HepG2 (cell line): ENCODE data around the gene ACOT8. TPM values are rescaled to one million over a fixed set of nuclear protein-coding genes. Genes with fewer than 3 reads are reported as not detected.

Source experiments
- ELF4 ChIP-seq: sonication (generic); formaldehyde crosslinking; IDR thresholded peaks from 2 replicates; pipeline ENCODE4 v1.5.0; 2020; ENCODE audit warnings: missing genetic modification reagents, mild to moderate bottlenecking, moderate library complexity, borderline replicate concordance
- FOXP1 ChIP-seq, 2 experiments: fragments of 450-650 bp in 1 of 2; IDR thresholded peaks; 2 replicates each; pipeline ENCODE4 v1.6.1; 2017 to 2018; ENCODE audit warnings: antibody characterized with exemption in 1 of 2
- FUBP1 ChIP-seq: sonication (generic); formaldehyde crosslinking; IDR thresholded peaks from 2 replicates; pipeline ENCODE4 v1.5.1; 2020; ENCODE audit warnings: missing genetic modification reagents, mild to moderate bottlenecking, borderline replicate concordance
- GPBP1L1 ChIP-seq: sonication (generic); formaldehyde crosslinking; IDR thresholded peaks from 2 replicates; pipeline ENCODE4 v1.5.0; 2020; ENCODE audit warnings: mild to moderate bottlenecking, missing genetic modification reagents
- GTF3A ChIP-seq: sonication (generic); formaldehyde crosslinking; conservative IDR thresholded peaks from 2 replicates; pipeline ENCODE4 v1.4.0; 2020; ENCODE audit warnings: mild to moderate bottlenecking, missing genetic modification reagents
- HDAC1 ChIP-seq: sonication (generic); formaldehyde crosslinking; IDR thresholded peaks from 2 replicates; pipeline ENCODE4 v1.5.1; 2020; ENCODE audit warnings: mild to moderate bottlenecking, missing genetic modification reagents
- KMT2B ChIP-seq: IDR thresholded peaks from 2 replicates; pipeline ENCODE4 v1.6.1; 2016; ENCODE audit warnings: missing genetic modification reagents, missing compliant biosample characterization
- PLRG1 ChIP-seq: fragments of 450-650 bp; conservative IDR thresholded peaks from 2 replicates; pipeline ENCODE4 v1.6.1; 2016
- RFX5 ChIP-seq: IDR thresholded peaks from 2 replicates; pipeline ENCODE4 v1.6.1; 2011; ENCODE audit warnings: low read depth, low read length, improper control_type of control experiment
- SKI ChIP-seq: fragments of 450-650 bp; IDR thresholded peaks from one replicate; pipeline ENCODE4 v1.6.1; 2018; ENCODE audit warnings: mild to moderate bottlenecking; ENCODE audit not compliant: partially characterized antibody
- ZFP1 ChIP-seq: IDR thresholded peaks from 2 replicates; pipeline ENCODE4 v1.6.1; 2016
- ZFP62 ChIP-seq: sonication (generic); formaldehyde crosslinking; IDR thresholded peaks from 2 replicates; pipeline ENCODE4 v1.4.0; 2020; ENCODE audit warnings: missing genetic modification reagents
- ZNF280D ChIP-seq: sonication (generic); formaldehyde crosslinking; IDR thresholded peaks from 2 replicates; pipeline ENCODE4 v1.5.1; 2020; ENCODE audit warnings: mild to moderate bottlenecking, missing genetic modification reagents
- ZNF282 ChIP-seq: fragments of 450-650 bp; IDR thresholded peaks from 2 replicates; pipeline ENCODE4 v1.6.1; 2018; ENCODE audit not compliant: partially characterized antibody
- ZNF431 ChIP-seq: sonication (generic); formaldehyde crosslinking; IDR thresholded peaks from 2 replicates; pipeline ENCODE4 v1.9.0; 2022; ENCODE audit warnings: missing genetic modification reagents, low read depth, mild to moderate bottlenecking, borderline replicate concordance
- ZNF616 ChIP-seq: sonication (generic); formaldehyde crosslinking; IDR thresholded peaks from 2 replicates; pipeline ENCODE4 v1.5.0; 2020; ENCODE audit warnings: low read depth, mild to moderate bottlenecking, missing genetic modification reagents
- ZNF761 ChIP-seq: sonication (generic); formaldehyde crosslinking; conservative IDR thresholded peaks from 2 replicates; pipeline ENCODE4 v1.4.0; 2020; ENCODE audit warnings: mild to moderate bottlenecking, missing genetic modification reagents
- polyA plus RNA-seq, 8 experiments: library from polyadenylated mRNA; depleted of rRNA in 3 of 8; stranded (reverse) in 7 of 8; unstranded in 1 of 8; fragments of >200 nt; fragmentation: Illumina TruSeq in 4 of 8; extraction: Trizol in 4 of 8; gene quantifications; 2 replicates each; pipeline versions ENCODE4 v1.2.1 to v1.2.3, GENCODE V29; 2011 to 2016; ENCODE audit warnings: low read depth in 4 of 8, missing spikeins in 1 of 8, mixed read lengths in 1 of 8; ENCODE audit not compliant: insufficient read depth in 1 of 8
- total RNA-seq, 5 experiments: library from RNA; depleted of rRNA; stranded (reverse); fragments of >200 nt; fragmentation: Illumina TruSeq; extraction: Trizol; gene quantifications; 2 replicates each; pipeline ENCODE4 v1.2.3, GENCODE V29; 2016; ENCODE audit warnings: low read depth in 1 of 5
- TF ChIP-seq, protein P1 (sequence below): sonication (generic); formaldehyde crosslinking; IDR thresholded peaks from 2 replicates; pipeline ENCODE4; 2020; ENCODE audit warnings: missing genetic modification reagents, mild to moderate bottlenecking, borderline replicate concordance
- TF ChIP-seq, protein P2 (sequence below): sonication (generic); formaldehyde crosslinking; conservative IDR thresholded peaks from 2 replicates; pipeline ENCODE4 v1.8.1; 2023; ENCODE audit warnings: missing genetic modification reagents

Gene ACOT8
- total and polyA plus RNA-seq, 2 of the 13 experiments (the other 11 are each of a cell fraction or from before 2014, with no cell fraction given): 31.4 to 45.5 TPM

DNA sequence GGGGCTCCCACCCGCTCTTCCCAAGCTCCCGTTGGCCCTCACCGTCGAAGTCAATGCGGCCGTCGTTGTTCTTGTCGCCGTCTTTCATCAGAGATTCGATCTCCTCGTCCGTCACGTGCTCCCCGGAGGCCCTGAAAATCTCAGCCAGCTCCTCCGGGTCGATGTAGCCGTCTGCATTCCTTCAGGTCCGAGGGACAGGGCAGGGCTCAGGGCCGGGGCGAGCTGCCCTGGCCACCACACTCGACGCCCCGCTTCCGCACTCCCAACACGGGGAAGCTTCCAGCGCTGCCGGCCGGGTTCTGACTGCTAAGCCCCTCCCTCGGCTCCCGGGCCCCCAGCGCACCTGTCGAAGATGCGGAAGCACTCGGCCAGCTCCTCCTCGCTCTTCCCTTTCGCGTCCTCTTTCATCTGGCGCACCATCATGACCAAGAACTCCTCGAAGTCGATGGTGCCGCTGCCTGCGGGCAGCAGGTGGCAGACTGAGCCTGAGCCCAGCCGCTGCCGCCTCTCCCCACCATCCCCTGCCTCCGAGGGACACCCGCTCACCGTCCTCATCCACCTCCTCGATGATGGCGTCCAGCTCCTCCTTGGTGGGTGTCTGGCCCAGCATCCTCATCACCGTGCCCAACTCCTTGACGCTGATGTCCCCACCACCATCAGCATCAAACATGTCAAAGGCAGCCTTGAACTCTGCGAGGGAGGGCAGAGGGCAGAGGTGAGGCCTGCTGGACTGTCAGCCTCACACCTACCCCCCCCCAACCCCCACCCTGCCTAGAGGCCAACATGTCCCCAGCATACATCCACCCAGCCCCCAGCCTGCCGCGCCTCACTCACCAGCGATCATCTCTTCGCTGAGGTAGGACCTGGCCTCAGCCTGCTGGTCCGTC, 33.0 kb downstream of the ACOT8 start (continued):
- TF ChIP-seq ELF4 (CRISPR knock-in tag): no peak
- TF ChIP-seq, protein P1, sequence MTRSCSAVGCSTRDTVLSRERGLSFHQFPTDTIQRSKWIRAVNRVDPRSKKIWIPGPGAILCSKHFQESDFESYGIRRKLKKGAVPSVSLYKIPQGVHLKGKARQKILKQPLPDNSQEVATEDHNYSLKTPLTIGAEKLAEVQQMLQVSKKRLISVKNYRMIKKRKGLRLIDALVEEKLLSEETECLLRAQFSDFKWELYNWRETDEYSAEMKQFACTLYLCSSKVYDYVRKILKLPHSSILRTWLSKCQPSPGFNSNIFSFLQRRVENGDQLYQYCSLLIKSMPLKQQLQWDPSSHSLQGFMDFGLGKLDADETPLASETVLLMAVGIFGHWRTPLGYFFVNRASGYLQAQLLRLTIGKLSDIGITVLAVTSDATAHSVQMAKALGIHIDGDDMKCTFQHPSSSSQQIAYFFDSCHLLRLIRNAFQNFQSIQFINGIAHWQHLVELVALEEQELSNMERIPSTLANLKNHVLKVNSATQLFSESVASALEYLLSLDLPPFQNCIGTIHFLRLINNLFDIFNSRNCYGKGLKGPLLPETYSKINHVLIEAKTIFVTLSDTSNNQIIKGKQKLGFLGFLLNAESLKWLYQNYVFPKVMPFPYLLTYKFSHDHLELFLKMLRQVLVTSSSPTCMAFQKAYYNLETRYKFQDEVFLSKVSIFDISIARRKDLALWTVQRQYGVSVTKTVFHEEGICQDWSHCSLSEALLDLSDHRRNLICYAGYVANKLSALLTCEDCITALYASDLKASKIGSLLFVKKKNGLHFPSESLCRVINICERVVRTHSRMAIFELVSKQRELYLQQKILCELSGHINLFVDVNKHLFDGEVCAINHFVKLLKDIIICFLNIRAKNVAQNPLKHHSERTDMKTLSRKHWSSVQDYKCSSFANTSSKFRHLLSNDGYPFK: no peak
- no peak for TF ChIP-seq GTF3A (CRISPR knock-in tag)
- no peak for TF ChIP-seq RFX5
- TF ChIP-seq HDAC1 (CRISPR knock-in tag): no peak
- no peak for TF ChIP-seq ZFP62 (CRISPR knock-in tag)
- TF ChIP-seq KMT2B (CRISPR knock-in tag): no peak
- TF ChIP-seq, protein P2, sequence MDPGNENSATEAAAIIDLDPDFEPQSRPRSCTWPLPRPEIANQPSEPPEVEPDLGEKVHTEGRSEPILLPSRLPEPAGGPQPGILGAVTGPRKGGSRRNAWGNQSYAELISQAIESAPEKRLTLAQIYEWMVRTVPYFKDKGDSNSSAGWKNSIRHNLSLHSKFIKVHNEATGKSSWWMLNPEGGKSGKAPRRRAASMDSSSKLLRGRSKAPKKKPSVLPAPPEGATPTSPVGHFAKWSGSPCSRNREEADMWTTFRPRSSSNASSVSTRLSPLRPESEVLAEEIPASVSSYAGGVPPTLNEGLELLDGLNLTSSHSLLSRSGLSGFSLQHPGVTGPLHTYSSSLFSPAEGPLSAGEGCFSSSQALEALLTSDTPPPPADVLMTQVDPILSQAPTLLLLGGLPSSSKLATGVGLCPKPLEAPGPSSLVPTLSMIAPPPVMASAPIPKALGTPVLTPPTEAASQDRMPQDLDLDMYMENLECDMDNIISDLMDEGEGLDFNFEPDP (CRISPR knock-in tag): no peak
- TF ChIP-seq ZNF431 (CRISPR knock-in tag): no peak
- no peak for TF ChIP-seq ZNF616 (CRISPR knock-in tag)
- no peak for TF ChIP-seq ZFP1 (CRISPR knock-in tag)
- TF ChIP-seq GPBP1L1 (CRISPR knock-in tag): no peak
- no peak for TF ChIP-seq ZNF282
- TF ChIP-seq ZNF761 (CRISPR knock-in tag): no peak
- TF ChIP-seq PLRG1: no peak
- TF ChIP-seq SKI: no peak
- no peak for TF ChIP-seq FOXP1 (IDR thresholded peaks at IDR 0.05)
- no peak for TF ChIP-seq FOXP1 (CRISPR knock-in tag; IDR thresholded peaks at IDR 0.05)
- no peak for TF ChIP-seq ZNF280D (CRISPR knock-in tag)
- TF ChIP-seq FUBP1: peak; percentile 98; the same call in 1 of the 2 replicates
